ENCODE measurements around the gene ERBB2. TPM values are rescaled to one million over a fixed set of nuclear protein-coding genes. Genes with fewer than 3 reads are reported as not detected.
A peak's percentile ranks its signal among the peaks of the same experiment; 100 is the strongest.

The ERBB2 gene
- total and polyA plus RNA-seq, 2 of the 13 experiments (the other 11 are each of a cell fraction or from before 2014, with no cell fraction given) = 57.7 to 64.1 TPM

DNA sequence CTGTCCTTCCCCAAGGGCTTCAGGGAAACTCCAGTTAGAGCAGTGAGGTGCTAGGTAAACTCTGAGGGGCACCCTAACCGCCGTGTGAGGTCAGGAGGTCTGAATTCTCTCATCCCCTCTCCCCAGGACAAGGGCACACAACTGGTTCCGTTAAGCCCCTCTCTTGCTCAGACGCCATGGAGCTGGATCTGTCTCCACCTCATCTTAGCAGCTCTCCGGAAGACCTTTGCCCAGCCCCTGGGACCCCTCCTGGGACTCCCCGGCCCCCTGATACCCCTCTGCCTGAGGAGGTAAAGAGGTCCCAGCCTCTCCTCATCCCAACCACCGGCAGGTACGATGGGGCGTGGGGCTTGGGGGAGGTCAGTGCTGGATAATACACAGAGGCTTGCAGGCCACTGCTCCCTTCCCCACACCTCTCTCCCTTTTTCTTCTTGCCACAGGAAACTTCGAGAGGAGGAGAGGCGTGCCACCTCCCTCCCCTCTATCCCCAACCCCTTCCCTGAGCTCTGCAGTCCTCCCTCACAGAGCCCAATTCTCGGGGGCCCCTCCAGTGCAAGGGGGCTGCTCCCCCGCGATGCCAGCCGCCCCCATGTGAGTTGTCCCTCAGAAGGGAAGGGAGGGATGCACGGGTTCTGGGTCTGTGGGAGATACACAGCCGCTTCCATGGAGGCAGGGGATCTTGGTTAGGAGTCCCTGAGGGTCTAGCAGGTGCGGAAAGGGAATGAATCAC is 42.4 kb downstream of the ERBB2 start:
- 95% methylated on average over 18 of the region's 18 CpGs for WGBS (ENCODE audit: low lambda C conversion rate)
- TF ChIP-seq ZNF709 (CRISPR knock-in tag; IDR thresholded peaks at IDR 0.05) (no peak), SNAPC4 (CRISPR knock-in tag; IDR thresholded peaks at IDR 0.05) (no peak), ZNF768 (CRISPR knock-in tag; IDR thresholded peaks at IDR 0.05) (0 out of 2 replicates have a peak, but pooled peaks have one; percentile 3), ZNF232 (CRISPR knock-in tag; IDR thresholded peaks at IDR 0.05; ENCODE audit: borderline replicate concordance) (no peak), ZNF253 (CRISPR knock-in tag; IDR thresholded peaks at IDR 0.05; ENCODE audit: borderline replicate concordance) (no peak)
- Histone ChIP-seq H3K4me3 (replicated peaks in 1 of 3; ENCODE audit: insufficient read depth in 1 of 3, low read depth in 2 of 3, low read length in 3 of 3) (no peak overlapping the region), H4K20me1 (ENCODE audit: insufficient read depth, low read length) (peaks cover 7% of the 10 kb centered on the region; the same call in 1 of the 2 replicates), H3K36me3 (replicated peaks in 1 of 2; ENCODE audit: control insufficient read depth in 1 of 2, insufficient read depth in 2 of 2, low read length in 2 of 2) (peaks cover 43 to 52% of the 10 kb centered on the region in 2 experiments), H3K4me2 (ENCODE audit: low read depth, low read length) (no peak overlapping the region), H3K27me3 (ENCODE audit: control insufficient read depth in 1 of 2, insufficient read depth in 2 of 2, low read length in 2 of 2) (no peaks in the 10 kb centered on the region; a peak in 1 of 5 replicates), H2AFZ (ENCODE audit: low read length) (no peak overlapping the region), H3K9me3 (ENCODE audit: low read length) (no peaks in the 10 kb centered on the region), H3K9ac (ENCODE audit: insufficient read depth, low read depth, low read length) (no peak overlapping the region), H3K4me1 (ENCODE audit: insufficient read depth, low read length) (peaks cover 24% of the 10 kb centered on the region), H3K27ac (ENCODE audit: extremely low read length, insufficient read depth, low read length) (peak overlapping the region; percentile 97), H3K79me2 (ENCODE audit: insufficient read depth, low read length) (peaks cover 38% of the 10 kb centered on the region)
- ChIA-PET POLR2A (no interaction called here), CTCF (ENCODE audit: low intra/inter-chr PET ratio, low total read pairs) (no interaction called here)
- FAIRE-seq = no peak
- in situ Hi-C loops (cut with HindIII; ENCODE audit: extremely low pct_ligation_motif_present, low pct_unique_long_range_greater_than_20kb) = no loop called here
- ATAC-seq = no peak
- intact Hi-C loops (cut with micrococcal nuclease; ENCODE audit: unreplicated experiment) = no loop called here
- no TSS peak for BruUV-seq (replicated peaks)
- DNase-seq (ENCODE audit: low spot score) = no peak
